Activated T-cell treated with anti-CD3 and anti-CD28 coated beads, Interleukin-2, amount 50 U/mL, for 1 hour (primary cell): ENCODE results near the gene AP1M1.

Experiments
- DNase-seq: peaks from one replicate; pipeline ENCODE4 v3.0.0-alpha.2; 2020

Gene AP1M1

GRCh38 chr19:16233836-16234551 lies 36.3 kb downstream of the AP1M1 start:
- DNase-seq = no peak

- DNase-seq = no peak
Observed at GRCh38 chr19:16234552-16235445, 37.1 kb downstream of the AP1M1 start.

- no peak for DNase-seq
Observed at GRCh38 chr19:16235811-16236652, 38.3 kb downstream of the AP1M1 start.

GRCh38 chr19:16244091-16244490 lies 46.4 kb downstream of the AP1M1 start:
- DNase-seq = no peak

GRCh38 chr19:16247353-16248182 lies 49.9 kb downstream of the AP1M1 start:
- DNase-seq = peak; percentile 91

GRCh38 chr19:16248380-16249023 lies 50.8 kb downstream of the AP1M1 start:
- no peak for DNase-seq

GRCh38 chr19:16249826-16250404 lies 52.2 kb downstream of the AP1M1 start:
- no peak for DNase-seq

- DNase-seq = no peak
Observed at GRCh38 chr19:16252459-16253205, 54.9 kb downstream of the AP1M1 start.

- DNase-seq = no peak
Observed at GRCh38 chr19:16254851-16255408, 57.2 kb downstream of the AP1M1 start.

GRCh38 chr19:16257509-16258002 lies 59.8 kb downstream of the AP1M1 start:
- no peak for DNase-seq

- no peak for DNase-seq
Observed at GRCh38 chr19:16258440-16258903, 60.8 kb downstream of the AP1M1 start.

GRCh38 chr19:16259385-16260159 lies 61.9 kb downstream of the AP1M1 start:
- no peak for DNase-seq

- no peak for DNase-seq
Observed at GRCh38 chr19:16260160-16260811, 62.6 kb downstream of the AP1M1 start.

- no peak for DNase-seq
Observed at GRCh38 chr19:16260812-16261161, 63.1 kb downstream of the AP1M1 start.

GRCh38 chr19:16261584-16262368 lies 64.1 kb downstream of the AP1M1 start:
- DNase-seq = no peak

- no peak for DNase-seq
Observed at GRCh38 chr19:16262618-16263017, 64.9 kb downstream of the AP1M1 start.

GRCh38 chr19:16263141-16263761 lies 65.5 kb downstream of the AP1M1 start:
- DNase-seq = no peak
